Neural cell (in vitro differentiated cells): ENCODE measurements around the gene MUC6. TPM values are rescaled to one million over a fixed set of nuclear protein-coding genes. Genes with fewer than 3 reads are reported as not detected.

Experiments used
- H2AFZ ChIP-seq: fragments of 200-600, 300-800 bp; sonication (generic), shearing (Covaris generic); 2 replicates; pipeline ENCODE4 v1.6.0; 2014; ENCODE audit warnings: low read depth, mild to moderate bottlenecking, antibody characterized with exemption, low read length, moderate library complexity
- H3F3A ChIP-seq: fragments of 200-600 bp; shearing (Covaris generic); 2 replicates; pipeline ENCODE4 v1.6.1; 2016; ENCODE audit warnings: mild to moderate bottlenecking, moderate library complexity, mixed read lengths, antibody characterized with exemption, low read length; ENCODE audit not compliant: insufficient read depth, poor library complexity, severe bottlenecking
- H3K27ac ChIP-seq: fragments of 200-600, 300-800 bp; sonication (generic), shearing (Covaris generic); 2 replicates; pipeline ENCODE4 v1.5.1; 2014; ENCODE audit warnings: mild to moderate bottlenecking, low read length, moderate library complexity
- H3K27me3 ChIP-seq: fragments of 300-800, 200-600 bp; sonication (generic), shearing (Covaris generic); 2 replicates; pipeline ENCODE4 v1.6.0; 2014; ENCODE audit warnings: mild to moderate bottlenecking, low read depth, low read length, moderate library complexity; ENCODE audit not compliant: insufficient read depth
- H3K36me3 ChIP-seq: fragments of 300-800, 200-600 bp; sonication (generic), shearing (Covaris generic); 2 replicates; pipeline ENCODE4 v1.5.1; 2014; ENCODE audit warnings: mild to moderate bottlenecking, antibody characterized with exemption, low read length, moderate library complexity; ENCODE audit not compliant: insufficient read depth
- H3K4me2 ChIP-seq: fragments of 300-800, 200-600 bp; sonication (generic), shearing (Covaris generic); 2 replicates; pipeline ENCODE4 v1.6.0; 2014; ENCODE audit warnings: mild to moderate bottlenecking, low read length
- H3K4me3 ChIP-seq: fragments of 300-800, 200-600 bp; sonication (generic), shearing (Covaris generic); 2 replicates; pipeline ENCODE4 v1.5.1; 2014; ENCODE audit warnings: mild to moderate bottlenecking, low read length, moderate library complexity
- H3K79me2 ChIP-seq: fragments of 200-600 bp; shearing (Covaris generic); replicated peaks from 2 replicates; pipeline ENCODE4 v1.6.0; 2014; ENCODE audit warnings: mild to moderate bottlenecking, low read length, moderate library complexity; ENCODE audit not compliant: insufficient read depth
- H3K9ac ChIP-seq: fragments of 300-800, 200-600 bp; sonication (generic), shearing (Covaris generic); 2 replicates; pipeline ENCODE4 v1.6.1; 2016; ENCODE audit warnings: mild to moderate bottlenecking, low read length, mixed read lengths
- H3K9me2 ChIP-seq: fragments of 200-600 bp; shearing (Covaris generic); 2 replicates; pipeline ENCODE4 v1.6.1; 2016; ENCODE audit warnings: mild to moderate bottlenecking, low read length, mixed read lengths; ENCODE audit not compliant: insufficient read depth
- H3K9me3 ChIP-seq: fragments of 200-600, 300-800 bp; sonication (generic), shearing (Covaris generic); 2 replicates; pipeline ENCODE4 v1.6.1; 2016; ENCODE audit warnings: mild to moderate bottlenecking, mixed run types, low read length, moderate library complexity, mixed read lengths
- H4K20me1 ChIP-seq: fragments of 200-600 bp; shearing (Covaris generic); 2 replicates; pipeline ENCODE4 v1.6.1; 2016; ENCODE audit warnings: mild to moderate bottlenecking, mixed run types; ENCODE audit not compliant: insufficient read depth
- EP300 ChIP-seq: fragments of 450-650 bp; conservative IDR thresholded peaks from 2 replicates; pipeline ENCODE4 v1.6.1; 2014; ENCODE audit warnings: antibody characterized with exemption, mild to moderate bottlenecking, moderate library complexity; ENCODE audit not compliant: poor library complexity, severe bottlenecking
- EZH2 ChIP-seq: fragments of 200-600, 300-800 bp; shearing (Covaris generic), sonication (generic); IDR thresholded peaks from 2 replicates; pipeline ENCODE4 v1.6.1; 2014; ENCODE audit warnings: antibody characterized with exemption, low read length, borderline replicate concordance, mild to moderate bottlenecking; ENCODE audit not compliant: insufficient read depth, poor library complexity, severe bottlenecking
- MXI1 ChIP-seq: fragments of 450-650 bp; conservative IDR thresholded peaks from 2 replicates; pipeline ENCODE4 v1.6.1; 2014; ENCODE audit warnings: antibody characterized with exemption, mild to moderate bottlenecking; ENCODE audit not compliant: poor library complexity, severe bottlenecking
- POLR2AphosphoS5 ChIP-seq: IDR thresholded peaks from 2 replicates; pipeline ENCODE4 v1.6.1; 2012
- RAD21 ChIP-seq: fragments of 450-650 bp; conservative IDR thresholded peaks from 2 replicates; pipeline ENCODE4 v1.6.1; 2014; ENCODE audit warnings: antibody characterized with exemption, mild to moderate bottlenecking, moderate library complexity
- SMC3 ChIP-seq: fragments of 450-650 bp; conservative IDR thresholded peaks from 2 replicates; pipeline ENCODE4 v1.6.1; 2014; ENCODE audit warnings: antibody characterized with exemption, mild to moderate bottlenecking, moderate library complexity; ENCODE audit not compliant: poor library complexity
- TAF1 ChIP-seq: IDR thresholded peaks from 2 replicates; pipeline ENCODE4 v1.6.1; 2012; ENCODE audit warnings: low read depth
- polyA plus RNA-seq: library from polyadenylated mRNA; depleted of rRNA; stranded (reverse); fragments of >200 nt; gene quantifications from 2 replicates; pipeline ENCODE4 v1.2.3, GENCODE V29; 2014
- TF ChIP-seq, protein P1 (sequence below): IDR thresholded peaks from 2 replicates; pipeline ENCODE4 v1.6.1; 2012; ENCODE audit warnings: borderline replicate concordance
- TF ChIP-seq, protein P2 (sequence below): fragments of 450-650 bp; IDR thresholded peaks from 2 replicates; pipeline ENCODE4 v1.5.1; 2014; ENCODE audit warnings: antibody characterized with exemption, mild to moderate bottlenecking, moderate library complexity; ENCODE audit not compliant: poor library complexity, severe bottlenecking

Gene MUC6
- polyA plus RNA-seq, 1 donor from 2014 or later: not detected

DNA sequence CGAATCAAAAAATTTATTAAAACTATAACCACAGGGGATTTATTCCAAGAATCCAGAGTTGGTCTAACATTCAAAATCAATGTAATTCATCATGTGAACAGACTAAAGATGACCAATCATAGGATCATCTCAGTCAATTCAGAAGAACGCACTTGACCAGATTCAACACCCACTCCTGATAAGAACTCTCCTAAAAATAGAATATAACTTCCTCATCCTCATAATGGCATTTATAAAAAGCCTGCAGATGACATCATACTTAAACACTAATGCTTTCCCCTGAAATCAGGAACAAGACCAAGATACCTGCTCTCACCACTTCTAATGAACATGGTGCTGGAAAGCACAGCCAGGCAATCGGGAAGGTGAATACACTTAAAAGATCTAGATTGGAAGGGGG lies 27.6 kb upstream of the MUC6 start:
- no peaks in the 10 kb centered on the region for H4K20me1 ChIP-seq

DNA sequence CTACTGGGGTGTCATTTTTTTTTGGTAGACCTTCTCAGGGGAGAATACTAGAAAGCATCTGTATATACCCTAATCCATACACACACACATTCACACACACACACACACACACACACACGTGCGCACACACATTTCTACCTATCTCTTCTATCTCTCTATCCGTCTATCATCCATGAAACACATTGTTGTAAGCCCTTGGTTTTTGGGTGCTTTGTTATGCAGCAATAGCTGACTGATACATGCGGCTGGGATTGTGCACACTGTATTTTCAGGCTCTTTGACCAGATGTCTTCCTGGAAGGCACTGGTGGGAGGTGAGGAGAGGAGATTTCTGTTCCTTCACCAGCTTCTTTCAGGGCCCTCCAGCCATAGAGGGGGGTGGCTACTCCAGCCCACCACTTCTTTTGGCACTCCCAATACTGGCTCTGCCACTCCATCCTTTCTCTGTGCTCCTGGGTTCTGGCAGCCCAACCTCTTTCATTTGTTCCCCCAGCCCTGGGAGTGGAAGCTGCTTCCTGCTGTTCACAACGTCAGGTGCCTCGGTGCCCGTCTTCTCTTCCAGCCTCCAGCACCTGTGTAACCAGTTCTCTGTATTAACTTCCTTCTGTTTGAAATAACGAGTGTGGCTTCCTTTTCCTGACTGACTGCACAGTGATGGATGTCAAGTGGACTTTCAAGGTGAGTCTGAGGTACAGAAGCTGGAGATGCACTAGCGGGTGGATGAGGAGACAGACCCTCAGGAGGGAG lies 25.7 kb upstream of the MUC6 start:
- no peaks in the 10 kb centered on the region for H3K79me2 ChIP-seq
- H3K9me2 ChIP-seq: no peaks in the 10 kb centered on the region
- no peak overlapping the region for H3K4me3 ChIP-seq
- H3K4me2 ChIP-seq: no peak overlapping the region
- H3F3A ChIP-seq: no peaks in the 10 kb centered on the region
- no peak overlapping the region for H3K9ac ChIP-seq
- H2AFZ ChIP-seq: no peak overlapping the region
- H3K27ac ChIP-seq: no peak overlapping the region
- H3K36me3 ChIP-seq: no peaks in the 10 kb centered on the region
- H4K20me1 ChIP-seq: no peaks in the 10 kb centered on the region
- peaks cover 5% of the 10 kb centered on the region for H3K9me3 ChIP-seq
- no peak for TF ChIP-seq MXI1
- TF ChIP-seq SMC3: no peak
- TF ChIP-seq, protein P1, sequence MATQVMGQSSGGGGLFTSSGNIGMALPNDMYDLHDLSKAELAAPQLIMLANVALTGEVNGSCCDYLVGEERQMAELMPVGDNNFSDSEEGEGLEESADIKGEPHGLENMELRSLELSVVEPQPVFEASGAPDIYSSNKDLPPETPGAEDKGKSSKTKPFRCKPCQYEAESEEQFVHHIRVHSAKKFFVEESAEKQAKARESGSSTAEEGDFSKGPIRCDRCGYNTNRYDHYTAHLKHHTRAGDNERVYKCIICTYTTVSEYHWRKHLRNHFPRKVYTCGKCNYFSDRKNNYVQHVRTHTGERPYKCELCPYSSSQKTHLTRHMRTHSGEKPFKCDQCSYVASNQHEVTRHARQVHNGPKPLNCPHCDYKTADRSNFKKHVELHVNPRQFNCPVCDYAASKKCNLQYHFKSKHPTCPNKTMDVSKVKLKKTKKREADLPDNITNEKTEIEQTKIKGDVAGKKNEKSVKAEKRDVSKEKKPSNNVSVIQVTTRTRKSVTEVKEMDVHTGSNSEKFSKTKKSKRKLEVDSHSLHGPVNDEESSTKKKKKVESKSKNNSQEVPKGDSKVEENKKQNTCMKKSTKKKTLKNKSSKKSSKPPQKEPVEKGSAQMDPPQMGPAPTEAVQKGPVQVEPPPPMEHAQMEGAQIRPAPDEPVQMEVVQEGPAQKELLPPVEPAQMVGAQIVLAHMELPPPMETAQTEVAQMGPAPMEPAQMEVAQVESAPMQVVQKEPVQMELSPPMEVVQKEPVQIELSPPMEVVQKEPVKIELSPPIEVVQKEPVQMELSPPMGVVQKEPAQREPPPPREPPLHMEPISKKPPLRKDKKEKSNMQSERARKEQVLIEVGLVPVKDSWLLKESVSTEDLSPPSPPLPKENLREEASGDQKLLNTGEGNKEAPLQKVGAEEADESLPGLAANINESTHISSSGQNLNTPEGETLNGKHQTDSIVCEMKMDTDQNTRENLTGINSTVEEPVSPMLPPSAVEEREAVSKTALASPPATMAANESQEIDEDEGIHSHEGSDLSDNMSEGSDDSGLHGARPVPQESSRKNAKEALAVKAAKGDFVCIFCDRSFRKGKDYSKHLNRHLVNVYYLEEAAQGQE: no peak
- no peak for TF ChIP-seq TAF1
- TF ChIP-seq RAD21: no peak
- no peak for TF ChIP-seq POLR2AphosphoS5
- no peak for TF ChIP-seq EP300
- TF ChIP-seq, protein P2, sequence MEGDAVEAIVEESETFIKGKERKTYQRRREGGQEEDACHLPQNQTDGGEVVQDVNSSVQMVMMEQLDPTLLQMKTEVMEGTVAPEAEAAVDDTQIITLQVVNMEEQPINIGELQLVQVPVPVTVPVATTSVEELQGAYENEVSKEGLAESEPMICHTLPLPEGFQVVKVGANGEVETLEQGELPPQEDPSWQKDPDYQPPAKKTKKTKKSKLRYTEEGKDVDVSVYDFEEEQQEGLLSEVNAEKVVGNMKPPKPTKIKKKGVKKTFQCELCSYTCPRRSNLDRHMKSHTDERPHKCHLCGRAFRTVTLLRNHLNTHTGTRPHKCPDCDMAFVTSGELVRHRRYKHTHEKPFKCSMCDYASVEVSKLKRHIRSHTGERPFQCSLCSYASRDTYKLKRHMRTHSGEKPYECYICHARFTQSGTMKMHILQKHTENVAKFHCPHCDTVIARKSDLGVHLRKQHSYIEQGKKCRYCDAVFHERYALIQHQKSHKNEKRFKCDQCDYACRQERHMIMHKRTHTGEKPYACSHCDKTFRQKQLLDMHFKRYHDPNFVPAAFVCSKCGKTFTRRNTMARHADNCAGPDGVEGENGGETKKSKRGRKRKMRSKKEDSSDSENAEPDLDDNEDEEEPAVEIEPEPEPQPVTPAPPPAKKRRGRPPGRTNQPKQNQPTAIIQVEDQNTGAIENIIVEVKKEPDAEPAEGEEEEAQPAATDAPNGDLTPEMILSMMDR: no peak
- no peak for TF ChIP-seq EZH2
- no peaks in the 10 kb centered on the region for H3K27me3 ChIP-seq

More for the DNA sequence above, 27.6 kb upstream of the MUC6 start:
- Histone ChIP-seq H3K79me2 (no peaks in the 10 kb centered on the region), H3K27me3 (no peaks in the 10 kb centered on the region), H3K4me3 (no peak overlapping the region), H3K36me3 (no peaks in the 10 kb centered on the region), H2AFZ (no peak overlapping the region), H3K9me2 (no peaks in the 10 kb centered on the region), H3K4me2 (no peak overlapping the region), H3K9ac (no peak overlapping the region), H3F3A (no peaks in the 10 kb centered on the region), H3K27ac (no peak overlapping the region), H3K9me3 (peaks cover 5% of the 10 kb centered on the region)
- TF ChIP-seq RAD21: no peak
- no peak for TF ChIP-seq SMC3
- TF ChIP-seq, protein P1: no peak
- TF ChIP-seq, protein P2: no peak
- no peak for TF ChIP-seq POLR2AphosphoS5
- no peak for TF ChIP-seq TAF1
- no peak for TF ChIP-seq MXI1
- no peak for TF ChIP-seq EZH2
